Dermis microvascular lymphatic vessel endothelial cell (primary cell): ENCODE results near the gene ACAN. TPM values are rescaled to one million over a fixed set of nuclear protein-coding genes. Genes with fewer than 3 reads are reported as not detected.

Experiments
- DNase-seq, 2 donors: peaks; one replicate each; pipeline versions ENCODE4 v3.0.0 to v3.0.0-alpha.2; 2010; ENCODE audit warnings: low read depth in 2 of 2
- total RNA-seq: library from RNA; depleted of rRNA; stranded (reverse); fragments of >200 nt; gene quantifications from 2 replicates; pipeline ENCODE4 v1.2.1, GENCODE V29; 2014

Gene ACAN
- total RNA-seq, 1 donor from 2014 or later: not detected

DNA sequence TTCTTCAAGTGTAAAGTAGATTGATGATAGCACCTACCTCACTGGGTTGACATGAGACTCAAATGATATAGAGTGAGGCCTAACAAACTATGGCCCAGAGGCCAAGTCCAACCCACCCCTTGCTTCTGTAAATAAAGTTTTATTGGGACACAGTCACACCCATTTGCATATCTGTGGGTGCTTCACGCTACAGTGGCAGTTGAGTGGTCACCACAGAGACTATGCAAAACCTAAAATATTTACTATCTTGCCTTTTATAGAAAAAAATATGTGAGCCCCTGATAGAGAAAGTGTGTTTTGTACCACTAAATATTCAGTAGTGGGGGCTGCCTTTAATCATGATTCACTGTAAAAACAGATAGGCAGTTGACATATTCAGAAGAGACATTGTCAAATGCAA lies 38.0 kb downstream of the ACAN start:
- no peak for DNase-seq

DNA sequence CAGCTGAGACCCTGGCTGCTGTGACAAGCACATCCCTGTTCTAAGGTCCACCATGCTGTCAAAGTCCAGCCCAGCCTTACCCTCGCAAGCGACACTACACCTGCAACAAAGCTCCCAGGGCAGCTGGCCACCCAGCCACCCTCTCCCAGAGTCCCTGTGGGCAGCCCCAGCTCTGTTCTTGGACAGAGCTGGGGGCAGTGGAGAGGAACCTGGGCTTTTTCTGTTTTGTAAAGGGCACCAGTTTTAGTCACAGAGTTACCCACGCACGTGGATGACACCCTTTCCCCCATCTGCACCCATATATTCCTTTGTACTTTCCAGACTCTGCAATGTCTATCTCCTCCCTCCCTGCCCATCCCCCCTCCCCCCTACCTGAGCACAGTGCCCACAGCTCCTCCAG lies 38.9 kb downstream of the ACAN start:
- no peak for DNase-seq

DNA sequence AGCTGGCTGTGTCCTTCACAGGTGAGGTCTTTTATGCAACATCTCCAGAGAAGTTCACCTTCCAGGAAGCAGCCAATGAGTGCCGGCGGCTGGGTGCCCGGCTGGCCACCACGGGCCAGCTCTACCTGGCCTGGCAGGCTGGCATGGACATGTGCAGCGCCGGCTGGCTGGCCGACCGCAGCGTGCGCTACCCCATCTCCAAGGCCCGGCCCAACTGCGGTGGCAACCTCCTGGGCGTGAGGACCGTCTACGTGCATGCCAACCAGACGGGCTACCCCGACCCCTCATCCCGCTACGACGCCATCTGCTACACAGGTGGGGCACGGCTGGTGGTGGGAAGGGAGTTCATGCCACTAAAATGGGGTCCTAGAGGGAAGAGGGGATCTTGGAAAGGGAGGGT lies 40.1 kb downstream of the ACAN start:
- DNase-seq: no peak

DNA sequence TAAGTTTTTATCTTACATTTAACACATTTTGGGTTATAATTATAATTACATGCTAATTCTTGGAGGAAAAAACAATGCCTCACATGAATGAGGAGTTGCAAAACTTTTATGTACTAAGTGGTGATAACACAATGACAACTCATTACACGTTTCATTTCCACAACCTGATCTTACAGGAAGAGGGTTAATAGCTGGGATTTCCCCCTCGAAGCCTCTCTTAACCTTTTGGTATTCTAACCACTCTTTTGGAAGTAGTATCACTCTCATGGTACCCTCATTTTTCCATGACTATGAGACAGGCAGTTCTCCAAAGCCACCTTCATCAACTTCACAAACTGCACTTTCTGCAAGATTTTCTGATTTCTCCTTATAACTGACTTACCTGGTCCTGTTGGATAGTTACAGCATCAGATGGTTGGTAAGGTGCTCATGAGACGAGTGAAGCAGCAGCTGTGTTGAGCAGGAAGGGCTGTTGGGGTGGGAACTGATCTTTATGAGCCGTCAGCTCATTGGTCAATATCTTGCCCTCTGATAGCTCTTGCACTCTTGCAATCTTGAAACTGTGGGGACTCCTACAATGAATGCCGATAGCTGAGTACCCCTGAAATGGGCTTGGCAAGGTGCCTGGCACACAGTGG lies 41.6 kb downstream of the ACAN start:
- no peak for DNase-seq

DNA sequence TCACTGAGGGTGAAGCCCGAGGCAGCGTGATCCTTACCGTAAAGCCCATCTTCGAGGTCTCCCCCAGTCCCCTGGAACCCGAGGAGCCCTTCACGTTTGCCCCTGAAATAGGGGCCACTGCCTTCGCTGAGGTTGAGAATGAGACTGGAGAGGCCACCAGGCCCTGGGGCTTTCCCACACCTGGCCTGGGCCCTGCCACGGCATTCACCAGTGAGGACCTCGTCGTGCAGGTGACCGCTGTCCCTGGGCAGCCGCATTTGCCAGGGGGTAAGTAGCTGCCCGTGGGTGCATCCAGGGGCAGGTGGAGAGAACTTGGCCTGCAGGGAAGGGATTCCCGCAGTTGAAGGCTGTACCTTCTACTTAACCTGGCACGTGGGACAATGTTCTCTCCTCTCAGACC lies 42.4 kb downstream of the ACAN start:
- no peak for DNase-seq

DNA sequence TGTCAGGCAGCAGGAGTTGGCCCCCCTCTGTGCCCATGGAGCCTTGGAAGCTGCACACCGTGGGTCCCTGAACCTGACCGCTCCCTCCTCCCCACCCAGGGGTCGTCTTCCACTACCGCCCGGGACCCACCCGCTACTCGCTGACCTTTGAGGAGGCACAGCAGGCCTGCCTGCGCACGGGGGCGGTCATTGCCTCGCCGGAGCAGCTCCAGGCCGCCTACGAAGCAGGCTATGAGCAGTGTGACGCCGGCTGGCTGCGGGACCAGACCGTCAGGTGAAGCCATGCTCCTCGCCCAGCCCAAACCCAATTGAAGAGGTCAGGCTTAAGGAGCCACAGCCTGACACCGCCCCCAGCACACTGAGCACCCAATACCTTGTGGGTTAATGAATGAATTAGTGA lies 43.9 kb downstream of the ACAN start:
- no peak for DNase-seq

DNA sequence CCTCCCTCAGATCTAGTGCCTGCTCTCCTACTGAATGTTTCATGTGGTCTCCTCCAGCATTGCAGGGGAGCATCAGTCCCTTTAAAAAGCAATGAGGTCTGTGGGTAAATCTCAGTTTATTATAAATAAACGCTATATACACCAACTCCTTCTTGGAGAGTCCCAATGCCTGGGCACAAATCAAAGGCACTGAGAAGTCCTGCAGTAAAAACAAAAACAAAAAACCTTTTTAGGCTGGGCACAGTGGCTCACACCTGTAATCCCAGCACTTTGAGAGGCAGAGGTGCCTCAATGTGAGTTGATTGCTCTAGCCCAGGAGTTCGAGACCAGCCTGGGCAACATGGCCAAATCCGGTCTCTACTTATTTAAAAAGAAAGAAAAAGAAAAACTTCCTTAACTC lies 45.0 kb downstream of the ACAN start:
- no peak for DNase-seq

DNA sequence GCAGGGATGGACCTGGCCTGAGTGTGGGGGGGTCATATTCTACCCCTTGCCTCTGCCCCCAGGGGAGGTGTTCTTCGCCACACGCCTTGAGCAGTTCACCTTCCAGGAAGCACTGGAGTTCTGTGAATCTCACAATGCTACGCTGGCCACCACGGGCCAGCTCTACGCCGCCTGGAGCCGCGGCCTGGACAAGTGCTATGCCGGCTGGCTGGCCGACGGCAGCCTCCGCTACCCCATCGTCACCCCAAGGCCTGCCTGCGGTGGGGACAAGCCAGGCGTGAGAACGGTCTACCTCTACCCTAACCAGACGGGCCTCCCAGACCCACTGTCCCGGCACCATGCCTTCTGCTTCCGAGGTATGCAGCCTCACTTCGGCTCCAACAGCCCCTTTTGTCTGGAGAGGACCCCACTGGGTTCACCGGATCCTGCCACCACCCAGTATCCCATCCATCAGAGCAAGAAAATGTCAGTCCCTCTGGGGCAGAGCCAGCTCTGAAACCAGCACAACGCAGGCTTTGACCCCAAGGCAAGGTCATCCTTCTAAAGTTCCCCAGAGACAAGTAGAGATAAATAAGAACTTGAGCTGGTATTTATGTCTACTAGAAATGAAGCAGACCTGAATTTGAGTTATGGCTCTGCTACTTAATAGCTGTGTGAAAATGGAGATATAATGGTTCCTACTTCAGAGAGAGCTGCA lies 46.3 kb downstream of the ACAN start:
- no peak for DNase-seq

DNA sequence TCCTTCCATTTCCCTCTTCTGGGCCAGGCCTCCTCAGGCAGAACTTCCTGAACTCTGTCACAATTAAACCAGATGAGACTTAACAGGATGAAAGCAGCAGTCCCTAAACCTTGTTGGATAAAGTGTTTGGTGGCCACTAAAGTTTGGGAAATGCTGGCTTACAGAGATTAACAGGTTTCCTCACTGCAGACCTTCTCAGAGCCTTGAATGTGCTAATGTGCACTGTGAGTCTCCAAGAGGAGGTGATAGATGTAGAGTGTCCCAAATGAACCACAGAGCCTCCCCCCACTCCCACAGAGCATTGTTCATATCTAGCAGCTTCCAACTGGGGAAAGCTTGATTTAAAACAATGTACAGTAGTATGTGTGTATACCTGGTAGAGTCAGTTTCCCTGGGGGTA lies 49.2 kb downstream of the ACAN start:
- DNase-seq: no peak

DNA sequence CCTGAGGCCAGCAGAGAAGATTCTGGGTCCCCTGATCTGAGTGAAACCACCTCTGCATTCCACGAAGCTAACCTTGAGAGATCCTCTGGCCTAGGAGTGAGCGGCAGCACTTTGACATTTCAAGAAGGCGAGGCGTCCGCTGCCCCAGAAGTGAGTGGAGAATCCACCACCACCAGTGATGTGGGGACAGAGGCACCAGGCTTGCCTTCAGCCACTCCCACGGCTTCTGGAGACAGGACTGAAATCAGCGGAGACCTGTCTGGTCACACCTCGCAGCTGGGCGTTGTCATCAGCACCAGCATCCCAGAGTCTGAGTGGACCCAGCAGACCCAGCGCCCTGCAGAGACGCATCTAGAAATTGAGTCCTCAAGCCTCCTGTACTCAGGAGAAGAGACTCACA lies 55.7 kb downstream of the ACAN start:
- no peak for DNase-seq

DNA sequence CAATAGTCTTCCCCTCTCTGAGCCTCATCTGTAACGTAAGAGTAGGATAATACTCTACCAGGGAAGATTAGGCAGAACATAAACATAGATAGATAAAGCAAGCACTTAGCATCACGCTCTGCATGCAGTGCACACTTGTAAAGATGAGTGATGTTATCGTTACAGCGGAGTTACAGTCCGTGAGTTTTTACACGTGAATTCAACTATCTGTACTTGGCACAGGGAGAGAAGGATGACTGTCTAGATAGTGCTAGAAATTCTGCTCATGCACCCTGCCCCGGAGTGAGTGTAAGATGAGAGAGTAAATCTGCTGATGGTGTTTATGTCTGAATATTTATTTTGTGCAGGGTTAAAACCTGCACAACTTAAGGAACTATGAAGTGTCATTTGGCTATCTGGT lies 56.3 kb downstream of the ACAN start:
- DNase-seq: no peak

DNA sequence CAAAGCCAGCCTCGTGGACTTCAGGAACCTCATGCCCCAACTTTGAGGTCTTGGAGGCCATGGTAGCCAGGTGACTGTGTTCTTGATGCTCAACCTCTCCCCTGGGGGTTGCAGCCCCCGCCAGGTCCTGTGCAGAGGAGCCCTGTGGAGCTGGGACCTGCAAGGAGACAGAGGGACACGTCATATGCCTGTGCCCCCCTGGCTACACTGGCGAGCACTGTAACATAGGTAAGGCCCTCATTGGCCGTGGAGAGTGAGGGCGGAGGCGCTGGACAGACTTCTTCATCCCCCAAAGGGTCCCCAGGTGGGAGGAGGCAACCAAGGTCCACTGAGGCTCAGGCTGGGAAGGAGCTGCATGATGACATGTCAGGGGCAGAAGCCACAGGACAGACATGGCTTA lies 57.0 kb downstream of the ACAN start:
- DNase-seq: no peak

DNA sequence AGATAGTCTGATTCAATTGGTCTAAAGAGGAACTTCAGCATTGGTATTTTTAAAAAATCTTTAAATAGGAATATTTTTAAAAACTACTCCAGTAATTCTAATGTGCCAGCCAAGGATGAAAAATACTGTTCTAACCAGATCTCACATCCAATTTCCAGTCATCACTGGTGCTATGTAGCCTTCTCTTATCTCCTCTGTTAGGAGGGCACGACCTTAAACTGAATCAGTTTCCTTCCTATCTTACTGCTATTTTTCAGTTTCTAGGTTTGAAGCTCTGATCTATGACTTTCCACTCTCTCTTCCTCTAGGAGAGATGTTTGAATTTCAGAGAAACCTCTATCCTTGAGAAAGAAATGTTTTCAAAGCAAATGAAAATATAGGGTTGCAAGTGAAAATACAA lies 60.2 kb downstream of the ACAN start:
- DNase-seq: peak in 1 of 2 donors; percentile 29

DNA sequence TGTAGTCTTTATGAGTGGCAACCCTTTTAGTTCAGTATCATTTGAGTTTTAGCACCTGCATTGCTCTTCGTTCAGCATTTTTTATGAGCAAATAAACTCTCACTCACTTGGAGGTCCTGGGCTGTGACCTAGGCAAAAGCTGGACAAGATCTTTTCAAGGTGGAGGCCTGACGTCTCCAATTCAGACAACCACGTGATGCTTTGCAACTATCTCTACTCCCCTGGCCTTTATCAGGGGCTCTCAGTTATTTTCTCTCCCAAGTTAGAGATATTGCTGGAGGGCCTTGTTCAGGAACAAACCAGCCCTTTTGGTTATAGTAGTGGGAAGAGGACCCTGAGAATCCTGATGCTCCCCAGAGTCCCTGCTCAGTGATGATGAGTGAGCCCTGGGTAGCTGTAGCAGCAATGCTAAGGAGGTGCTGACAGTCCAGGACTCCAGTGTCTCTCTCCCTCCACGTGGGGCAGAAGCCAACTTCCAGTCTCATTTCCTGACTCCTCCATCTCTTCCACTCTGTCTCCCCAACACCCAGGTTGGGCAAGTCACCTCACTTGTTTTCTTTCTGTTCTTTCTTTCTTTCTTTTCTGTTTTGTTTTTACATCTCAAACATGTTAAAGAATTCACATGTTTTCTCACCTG lies 61.7 kb downstream of the ACAN start:
- no peak for DNase-seq

DNA sequence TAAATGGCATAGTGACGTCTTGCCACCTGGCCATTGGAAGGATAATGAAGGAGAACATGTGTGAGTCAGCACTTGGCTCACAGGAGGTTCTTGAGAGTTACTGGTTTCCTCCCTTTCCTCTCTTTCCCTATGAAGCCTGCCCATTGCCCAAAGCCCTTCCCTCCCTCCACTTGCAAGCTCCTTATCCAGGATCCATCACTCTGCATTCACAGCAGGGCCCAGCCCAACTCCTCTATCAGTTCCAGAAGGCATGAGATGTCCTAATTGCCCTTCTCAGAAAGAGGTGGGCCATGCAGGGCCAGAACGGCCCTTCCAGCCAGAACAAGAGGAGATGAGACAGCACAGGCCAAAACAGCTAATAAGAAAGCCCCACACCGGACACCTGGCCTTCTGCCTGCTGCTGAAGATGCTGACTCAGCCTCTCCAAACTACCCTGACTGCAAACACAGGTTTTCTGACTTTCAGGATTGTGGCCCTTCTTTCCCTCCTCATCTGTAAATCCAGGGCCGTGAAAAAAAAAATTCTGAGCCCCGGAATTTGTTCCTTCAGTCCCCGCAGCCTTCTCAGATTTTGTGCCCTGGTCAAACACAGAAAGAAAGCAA lies 62.4 kb downstream of the ACAN start:
- DNase-seq: peak in 1 of 2 donors; percentile 9

DNA sequence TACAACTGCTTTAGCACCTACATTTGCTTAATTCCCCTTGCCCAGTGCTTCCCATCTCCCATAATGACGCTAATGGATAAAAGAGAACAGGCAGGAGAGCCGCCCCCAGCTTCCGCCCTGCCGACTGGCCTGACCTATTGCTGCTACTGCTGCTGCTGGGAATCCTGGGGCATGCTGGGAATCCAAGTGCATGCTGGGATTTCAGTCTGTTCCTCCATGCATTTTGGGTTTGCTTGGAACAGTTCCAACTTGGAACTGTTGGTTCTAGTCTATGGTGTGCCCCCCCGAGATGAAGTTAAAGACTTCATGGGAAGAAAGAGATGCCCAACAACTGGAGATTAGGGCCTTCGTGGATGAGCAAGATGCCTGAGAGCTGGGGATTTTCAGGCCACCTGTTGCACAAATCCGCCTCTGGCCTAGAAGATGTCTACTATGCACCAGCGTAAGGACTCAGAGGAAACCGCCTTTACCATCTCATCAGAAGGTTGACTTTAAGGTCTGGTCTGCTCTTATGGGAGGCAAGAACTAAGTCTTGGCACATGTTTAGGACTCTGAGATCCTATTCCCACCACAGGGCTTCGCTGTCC lies 63.2 kb downstream of the ACAN start:
- no peak for DNase-seq

DNA sequence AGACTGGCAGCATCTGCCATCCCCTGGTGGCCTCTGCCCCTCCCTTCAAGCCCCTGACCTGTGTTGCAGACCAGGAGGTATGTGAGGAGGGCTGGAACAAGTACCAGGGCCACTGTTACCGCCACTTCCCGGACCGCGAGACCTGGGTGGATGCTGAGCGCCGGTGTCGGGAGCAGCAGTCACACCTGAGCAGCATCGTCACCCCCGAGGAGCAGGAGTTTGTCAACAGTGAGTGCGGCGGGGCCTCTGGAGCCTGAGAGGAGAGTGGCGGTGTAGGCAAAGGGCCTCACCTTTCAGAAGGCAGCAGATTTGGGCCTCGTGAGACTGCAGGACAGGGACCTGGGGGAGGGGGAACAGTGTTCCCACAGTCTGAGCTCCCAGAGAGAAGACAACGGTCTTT lies 68.1 kb downstream of the ACAN start:
- DNase-seq: no peak

DNA sequence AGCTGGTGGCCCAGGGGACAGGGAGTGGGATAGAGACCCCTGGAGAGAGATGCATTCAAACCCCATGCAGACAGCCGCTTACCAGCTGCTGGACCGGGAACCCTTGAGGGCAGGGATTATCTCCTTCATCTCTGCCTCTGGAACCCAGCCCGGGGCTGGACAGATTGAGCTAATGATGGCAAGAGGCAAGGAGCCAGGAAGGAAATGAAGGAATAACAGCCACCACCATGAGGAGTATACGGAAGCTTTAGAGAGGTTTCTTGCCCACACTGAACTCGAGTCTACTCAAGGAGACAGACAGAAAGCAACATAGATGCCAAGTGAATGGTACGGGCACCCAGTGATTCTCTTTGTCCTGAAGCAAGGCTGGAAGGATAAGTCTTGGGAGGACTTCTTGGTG lies 68.9 kb downstream of the ACAN start:
- DNase-seq: no peak

DNA sequence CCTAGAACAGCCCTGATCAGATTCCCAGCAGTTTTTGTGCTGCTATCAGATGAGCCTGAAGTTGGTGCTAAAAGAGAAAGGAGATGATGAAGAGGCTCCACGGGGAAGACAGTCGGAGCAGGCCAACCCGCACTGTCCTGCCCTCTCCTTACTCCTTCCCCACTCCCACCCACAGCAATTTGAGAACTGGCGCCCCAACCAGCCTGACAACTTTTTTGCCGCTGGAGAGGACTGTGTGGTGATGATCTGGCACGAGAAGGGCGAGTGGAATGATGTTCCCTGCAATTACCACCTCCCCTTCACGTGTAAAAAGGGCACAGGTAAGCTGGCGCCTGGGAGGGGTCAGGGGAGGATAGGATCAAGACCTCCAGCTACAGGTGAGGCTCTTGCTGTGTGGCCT lies 69.5 kb downstream of the ACAN start:
- no peak for DNase-seq

DNA sequence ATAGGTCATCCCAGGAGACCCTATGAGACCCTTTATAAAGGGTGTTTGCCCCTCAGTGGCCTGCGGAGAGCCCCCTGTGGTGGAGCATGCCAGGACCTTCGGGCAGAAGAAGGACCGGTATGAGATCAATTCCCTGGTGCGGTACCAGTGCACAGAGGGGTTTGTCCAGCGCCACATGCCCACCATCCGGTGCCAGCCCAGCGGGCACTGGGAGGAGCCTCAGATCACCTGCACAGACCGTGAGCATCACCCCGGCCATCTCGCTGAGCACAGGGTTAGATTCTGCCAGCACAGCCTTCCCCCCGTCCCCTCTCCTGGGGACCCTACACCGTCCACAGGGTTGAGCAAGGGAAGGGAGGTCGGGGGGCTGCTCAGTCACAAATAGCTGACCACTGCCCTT lies 70.5 kb downstream of the ACAN start:
- DNase-seq: no peak

DNA sequence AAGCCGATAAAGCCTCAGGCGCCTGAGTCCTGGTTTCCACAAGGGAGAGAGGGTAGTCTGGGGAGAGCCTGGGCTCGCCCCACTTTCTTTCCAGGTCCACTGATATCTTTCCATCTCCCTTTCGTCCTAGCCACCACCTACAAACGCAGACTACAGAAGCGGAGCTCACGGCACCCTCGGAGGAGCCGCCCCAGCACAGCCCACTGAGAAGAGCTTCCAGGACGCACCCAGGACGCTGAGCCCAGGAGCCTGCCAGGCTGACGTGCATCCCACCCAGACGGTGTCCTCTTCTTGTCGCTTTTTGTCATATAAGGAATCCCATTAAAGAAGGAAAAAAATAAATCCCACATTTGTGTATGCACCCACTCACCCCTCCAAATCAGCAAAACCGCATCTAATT lies 71.0 kb downstream of the ACAN start:
- DNase-seq: no peak

DNA sequence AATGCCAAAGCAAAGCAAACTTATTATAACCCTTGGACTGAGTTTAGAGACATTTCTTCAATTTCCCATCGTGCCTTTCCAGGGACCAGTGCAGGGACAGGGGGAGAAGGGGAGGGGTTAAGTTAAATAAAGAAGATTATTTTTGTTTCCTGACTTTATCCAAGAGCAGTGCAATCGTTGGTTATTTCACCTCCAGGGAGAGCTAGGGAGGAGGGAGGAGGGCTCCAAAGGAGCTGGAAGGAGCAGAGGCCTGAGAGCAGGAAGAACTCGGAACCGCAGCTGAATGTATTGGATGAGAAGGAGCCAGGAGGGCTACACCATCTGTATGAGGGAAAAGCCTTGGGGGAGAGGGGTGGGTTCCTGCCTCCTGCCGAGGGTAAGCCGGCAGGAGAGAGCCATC lies 71.4 kb downstream of the ACAN start:
- DNase-seq: no peak
